Embryonic facial prominence (tissue), 1 donor: Measurements from ENCODE around the gene KIAA1549.
"Not testable (repeated sequence)": the region's sequence is repeated elsewhere in the genome, so short reads cannot be mapped to it uniquely, and the experiment has no call there.

Experiments used
- DNase-seq: peaks from one replicate; pipeline ENCODE4 v3.0.0-alpha.2; 2016; ENCODE audit errors: extremely low spot score

KIAA1549 gene

DNA sequence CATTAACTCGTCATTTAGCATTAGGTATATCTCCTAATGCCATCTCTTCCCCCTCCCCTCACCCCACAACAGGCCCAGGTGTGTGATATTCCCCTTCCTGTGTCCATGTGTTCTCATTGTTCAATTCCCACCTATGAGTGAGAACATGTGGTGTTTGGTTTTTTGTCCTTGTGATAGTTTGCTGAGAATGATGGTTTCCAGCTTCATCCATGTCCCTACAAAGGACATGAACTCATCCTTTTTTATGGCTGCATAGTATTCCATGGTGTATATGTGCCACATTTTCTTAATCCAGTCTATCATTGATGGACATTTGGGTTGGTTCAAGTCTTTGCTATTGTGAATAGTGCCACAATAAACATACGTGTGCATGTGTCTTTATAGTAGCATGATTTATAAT is 169.9 kb downstream of the KIAA1549 start:
- not testable (repeated sequence) for DNase-seq

DNA sequence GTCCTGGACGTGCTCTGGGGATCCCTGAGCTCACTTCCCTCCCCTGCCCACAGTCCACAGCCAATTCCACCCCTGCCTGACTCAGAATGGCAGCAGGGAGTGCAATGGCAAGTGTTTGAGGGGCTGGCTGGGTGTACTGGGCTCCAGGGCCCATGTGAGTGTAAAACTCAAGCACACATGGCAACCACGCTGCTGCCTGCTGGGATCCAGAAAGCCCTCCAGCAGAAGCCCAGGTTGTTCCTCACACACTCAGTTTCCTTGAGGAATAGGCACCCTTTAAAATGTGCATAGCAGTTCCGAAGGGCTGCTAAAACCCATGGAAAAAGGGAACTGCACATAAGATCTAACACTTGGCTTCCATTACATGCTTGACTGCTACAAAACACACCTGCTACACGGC is 171.8 kb downstream of the KIAA1549 start:
- no peak for DNase-seq

DNA sequence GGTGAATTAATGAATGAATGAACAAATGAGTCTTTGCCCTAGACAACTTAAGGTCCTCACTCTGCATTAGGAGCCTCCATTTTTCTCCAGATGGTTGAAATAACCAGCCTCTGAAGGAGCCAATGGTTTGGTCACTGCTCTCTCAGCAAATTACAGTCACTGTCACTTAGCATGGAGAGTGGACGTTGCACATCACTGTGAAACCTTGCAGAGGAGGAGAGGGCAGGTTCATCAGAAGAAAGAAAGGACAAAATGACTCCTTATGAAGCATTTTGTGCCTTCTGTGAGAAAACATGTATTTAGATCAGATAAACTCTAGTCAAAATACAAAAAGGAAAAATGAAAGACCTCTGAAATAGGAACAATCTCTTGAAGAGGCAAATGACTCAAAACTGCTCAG is 176.6 kb downstream of the KIAA1549 start:
- DNase-seq = no peak

DNA sequence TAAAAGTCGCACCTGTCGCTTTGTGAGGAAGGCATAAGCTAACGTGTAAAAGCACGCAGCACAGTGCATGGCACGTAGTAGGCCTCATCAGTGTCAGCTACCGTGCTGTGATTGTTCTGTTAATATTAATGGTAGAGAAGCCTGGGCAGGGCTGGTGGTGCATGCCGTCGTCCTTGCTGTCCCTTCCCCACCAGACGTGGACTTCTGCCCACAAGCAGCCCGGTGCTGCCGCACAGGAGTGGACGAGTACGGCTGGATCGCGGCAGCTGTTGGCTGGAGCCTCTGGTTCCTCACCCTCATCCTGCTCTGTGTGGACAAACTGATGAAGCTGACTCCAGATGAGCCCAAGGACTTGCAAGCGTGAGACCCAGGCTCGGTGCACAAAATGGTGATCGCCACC is 178.5 kb downstream of the KIAA1549 start:
- DNase-seq = no peak

- DNase-seq = no peak
These were observed 179.9 kb downstream of the KIAA1549 start for GRCh38 chr7:138801256-138801655.

GRCh38 chr7:138799336-138800000 is 181.7 kb downstream of the KIAA1549 start:
- no peak for DNase-seq

DNA sequence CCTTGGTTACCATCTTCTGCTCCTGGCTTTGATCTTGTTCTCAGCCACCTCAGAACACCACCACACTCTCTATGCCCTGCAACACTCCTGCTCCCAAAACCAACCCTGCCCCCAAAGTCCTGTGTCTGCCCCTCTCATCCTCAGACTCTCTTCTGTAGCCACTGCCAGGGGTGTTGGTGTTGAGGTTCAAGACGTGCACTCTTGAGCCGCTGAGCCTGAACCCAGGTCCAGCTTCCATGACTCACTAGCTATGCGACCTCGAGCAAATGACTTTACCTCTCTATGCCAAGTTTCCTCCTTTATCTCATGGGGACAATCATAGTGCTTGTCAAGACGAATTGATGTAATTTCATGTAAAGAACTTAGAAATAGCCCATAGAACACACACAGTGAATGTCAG is 182.4 kb downstream of the KIAA1549 start:
- DNase-seq = no peak

- no peak for DNase-seq
These were observed 183.4 kb downstream of the KIAA1549 start, which contains the start of the genes ATP6V0A4 and TMEM213 for GRCh38 chr7:138797715-138798320. ATP6V0A4 (minus strand) TSS chr7:138798196; CDS start chr7:138771247, 26,949 bp downstream. TMEM213 (plus strand) TSS chr7:138797994; CDS start chr7:138798105, 111 bp downstream.

GRCh38 chr7:138797046-138797445 is 184.1 kb downstream of the KIAA1549 start:
- not testable (repeated sequence) for DNase-seq

- no peak for DNase-seq
These were observed 185.1 kb downstream of the KIAA1549 start for GRCh38 chr7:138796038-138796615.

GRCh38 chr7:138785587-138786437 is 195.4 kb downstream of the KIAA1549 start:
- no peak for DNase-seq

- DNase-seq = no peak
These were observed 196.5 kb downstream of the KIAA1549 start for GRCh38 chr7:138784692-138785091.
